Occipital lobe (tissue), 2 donors: ENCODE measurements around the gene OBP2A. TPM values are rescaled to one million over a fixed set of nuclear protein-coding genes. Genes with fewer than 3 reads are reported as not detected.

Experiments used
- DNase-seq: peaks from one replicate; lab custom pipeline; 2025; lab: John Stamatoyannopoulos, UW
- total RNA-seq: library from RNA; depleted of rRNA; stranded (reverse); fragments of >200 nt; gene quantifications from one replicate; pipeline ENCODE4 v1.2.3, GENCODE V29; 2014

OBP2A gene
- total RNA-seq, 1 donor from 2014 or later = not detected

GRCh38 chr9:135596211-135596610 lies 50.3 kb downstream of the OBP2A start:
- no peak for DNase-seq

Other genes with a start within 250 kb of the OBP2A start
- gene PPP1R26, start 66.3 kb upstream of the OBP2A start, total RNA-seq = 38.5 TPM
- 9.7 TPM for gene MRPS2, start 45.4 kb upstream of the OBP2A start, total RNA-seq
- gene LCN1, start 24.7 kb upstream of the OBP2A start, total RNA-seq = not detected
- not detected for gene PAEP, start 15.6 kb downstream of the OBP2A start, total RNA-seq
- gene GLT6D1, start 93.4 kb downstream of the OBP2A start, total RNA-seq = not detected
- gene LCN9, start 117.2 kb downstream of the OBP2A start, total RNA-seq = not detected
- gene SOHLH1, start 153.4 kb downstream of the OBP2A start, total RNA-seq = not detected
- gene KCNT1, start 156.1 kb downstream of the OBP2A start, total RNA-seq = 2.7 TPM